Loucy (cell line): ENCODE data around the gene PIBF1.

Experiments
- H2AFZ ChIP-seq: fragments of 200-600 bp; sonication (generic); 2 replicates; pipeline ENCODE4 v1.6.0; 2016; ENCODE audit warnings: antibody characterized with exemption, mild to moderate bottlenecking, low read length, moderate library complexity
- H3F3A ChIP-seq: fragments of 200-600 bp; 2 replicates; pipeline ENCODE4 v1.6.0; 2016; ENCODE audit warnings: antibody characterized with exemption, low read depth, mild to moderate bottlenecking
- H3K27me3 ChIP-seq: fragments of 200-600 bp; sonication (generic); 2 replicates; pipeline ENCODE4 v1.6.1; 2014; ENCODE audit warnings: low read length, mild to moderate bottlenecking; ENCODE audit not compliant: insufficient read depth, poor library complexity, severe bottlenecking
- H3K36me3 ChIP-seq: fragments of 200-600 bp; sonication (generic); 2 replicates; pipeline ENCODE4 v1.6.1; 2016; ENCODE audit warnings: low read length; ENCODE audit not compliant: insufficient read depth
- H3K4me1 ChIP-seq: fragments of 200-600 bp; sonication (generic); 2 replicates; pipeline ENCODE4 v1.5.1; 2014; ENCODE audit warnings: low read length, mild to moderate bottlenecking; ENCODE audit not compliant: insufficient read depth, poor library complexity, severe bottlenecking
- H3K4me2 ChIP-seq: fragments of 200-600 bp; sonication (generic); 2 replicates; pipeline ENCODE4 v1.6.0; 2014; ENCODE audit warnings: antibody characterized with exemption, low read length, low read depth, mild to moderate bottlenecking; ENCODE audit not compliant: poor library complexity, severe bottlenecking
- H3K4me3 ChIP-seq: fragments of 200-600 bp; sonication (generic); 2 replicates; pipeline ENCODE4 v1.5.1; 2014; ENCODE audit warnings: low read length, mild to moderate bottlenecking, mixed read lengths; ENCODE audit not compliant: poor library complexity, severe bottlenecking
- H3K79me2 ChIP-seq: fragments of 200-600 bp; sonication (generic); 2 replicates; pipeline ENCODE4 v1.6.1; 2014; ENCODE audit warnings: low read length; ENCODE audit not compliant: insufficient read depth
- H3K9ac ChIP-seq: fragments of 200-600 bp; sonication (generic); 2 replicates; pipeline ENCODE4 v1.6.0; 2014; ENCODE audit warnings: mild to moderate bottlenecking, low read depth, low read length, moderate library complexity; ENCODE audit not compliant: poor library complexity, severe bottlenecking
- H3K9me2 ChIP-seq: fragments of 200-600 bp; sonication (generic); replicated peaks from 2 replicates; pipeline ENCODE4 v1.6.1; 2016; ENCODE audit warnings: low read depth, low read length, mixed read lengths
- H3K9me3 ChIP-seq: fragments of 200-600 bp; sonication (generic); 2 replicates; pipeline ENCODE4 v1.6.1; 2014; ENCODE audit warnings: mild to moderate bottlenecking, antibody characterized with exemption, low read length, low read depth; ENCODE audit not compliant: insufficient read depth
- H4K20me1 ChIP-seq: fragments of 200-600 bp; sonication (generic); 2 replicates; pipeline ENCODE4 v1.6.0; 2014; ENCODE audit warnings: antibody characterized with exemption, low read length, mild to moderate bottlenecking; ENCODE audit not compliant: insufficient read depth, poor library complexity, severe bottlenecking
- EZH2phosphoT487 ChIP-seq: fragments of 200-600 bp; IDR thresholded peaks from 2 replicates; pipeline ENCODE4 v1.6.1; 2018; ENCODE audit warnings: antibody characterized with exemption, mild to moderate bottlenecking, moderate library complexity, borderline replicate concordance
- TF ChIP-seq, protein P1 (sequence below): fragments of 200-600 bp; sonication (generic); conservative IDR thresholded peaks from 2 replicates; pipeline ENCODE4 v1.5.1; 2014; ENCODE audit warnings: mild to moderate bottlenecking, antibody characterized with exemption, low read length

Gene PIBF1

DNA sequence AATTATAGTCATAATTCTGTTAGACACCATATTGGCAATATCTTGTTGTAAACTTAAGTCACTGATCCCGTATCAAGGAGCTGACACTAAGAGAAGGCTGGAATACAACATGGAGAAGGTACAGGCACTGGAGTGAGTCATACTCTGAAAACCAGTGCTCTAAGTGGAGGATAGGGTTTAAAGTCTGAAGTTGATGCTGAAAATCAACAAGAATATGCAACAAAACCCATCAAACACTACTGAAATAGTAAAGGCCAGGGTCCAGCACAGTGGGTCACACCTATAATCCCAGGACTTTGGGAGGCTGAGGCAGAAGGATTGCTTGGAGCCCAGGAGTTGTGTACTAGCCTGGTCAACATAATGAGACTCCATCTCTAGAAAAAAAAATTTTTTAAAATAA is 203.7 kb downstream of the PIBF1 start:
- Histone ChIP-seq H3K27me3 (no peaks in the 10 kb centered on the region), H3K9ac (no peak overlapping the region), H2AFZ (no peak overlapping the region), H3K4me1 (no peaks in the 10 kb centered on the region), H3K9me3 (no peaks in the 10 kb centered on the region), H3K4me3 (no peak overlapping the region), H3K4me2 (no peak overlapping the region), H3F3A (no peaks in the 10 kb centered on the region; the same call in 1 of the 2 replicates), H3K79me2 (no peaks in the 10 kb centered on the region), H3K36me3 (no peaks in the 10 kb centered on the region), H4K20me1 (no peaks in the 10 kb centered on the region), H3K9me2 (no peaks in the 10 kb centered on the region)
- TF ChIP-seq, protein P1, sequence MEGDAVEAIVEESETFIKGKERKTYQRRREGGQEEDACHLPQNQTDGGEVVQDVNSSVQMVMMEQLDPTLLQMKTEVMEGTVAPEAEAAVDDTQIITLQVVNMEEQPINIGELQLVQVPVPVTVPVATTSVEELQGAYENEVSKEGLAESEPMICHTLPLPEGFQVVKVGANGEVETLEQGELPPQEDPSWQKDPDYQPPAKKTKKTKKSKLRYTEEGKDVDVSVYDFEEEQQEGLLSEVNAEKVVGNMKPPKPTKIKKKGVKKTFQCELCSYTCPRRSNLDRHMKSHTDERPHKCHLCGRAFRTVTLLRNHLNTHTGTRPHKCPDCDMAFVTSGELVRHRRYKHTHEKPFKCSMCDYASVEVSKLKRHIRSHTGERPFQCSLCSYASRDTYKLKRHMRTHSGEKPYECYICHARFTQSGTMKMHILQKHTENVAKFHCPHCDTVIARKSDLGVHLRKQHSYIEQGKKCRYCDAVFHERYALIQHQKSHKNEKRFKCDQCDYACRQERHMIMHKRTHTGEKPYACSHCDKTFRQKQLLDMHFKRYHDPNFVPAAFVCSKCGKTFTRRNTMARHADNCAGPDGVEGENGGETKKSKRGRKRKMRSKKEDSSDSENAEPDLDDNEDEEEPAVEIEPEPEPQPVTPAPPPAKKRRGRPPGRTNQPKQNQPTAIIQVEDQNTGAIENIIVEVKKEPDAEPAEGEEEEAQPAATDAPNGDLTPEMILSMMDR, result no peak
- no peak for TF ChIP-seq EZH2phosphoT487

DNA sequence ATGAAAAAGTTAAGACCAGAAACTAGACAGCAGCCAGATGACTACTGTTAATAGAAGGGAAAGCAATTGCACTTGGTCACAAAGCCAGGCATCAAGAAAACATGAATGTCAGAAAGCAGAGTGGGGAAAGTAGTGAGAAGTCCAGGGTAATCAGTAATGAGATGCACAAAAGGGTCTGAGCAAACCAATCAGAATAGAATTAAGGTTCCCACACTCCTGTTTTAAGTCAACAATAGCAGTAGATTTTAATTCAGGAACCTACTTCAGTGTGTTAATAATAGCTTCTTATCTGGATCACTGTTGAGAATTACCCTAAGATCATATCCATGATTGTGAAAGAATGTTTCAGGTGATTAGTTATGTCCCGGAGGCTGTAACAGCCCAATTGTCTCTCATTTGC is 204.3 kb downstream of the PIBF1 start:
- Histone ChIP-seq H3K79me2 (no peaks in the 10 kb centered on the region), H2AFZ (no peak overlapping the region), H3F3A (no peaks in the 10 kb centered on the region; the same call in 1 of the 2 replicates), H3K9me3 (no peaks in the 10 kb centered on the region), H3K4me1 (no peaks in the 10 kb centered on the region), H3K4me3 (no peak overlapping the region), H4K20me1 (no peaks in the 10 kb centered on the region), H3K36me3 (no peaks in the 10 kb centered on the region), H3K4me2 (no peak overlapping the region), H3K9me2 (no peaks in the 10 kb centered on the region), H3K9ac (no peak overlapping the region), H3K27me3 (no peaks in the 10 kb centered on the region)
- no peak for TF ChIP-seq EZH2phosphoT487
- TF ChIP-seq, protein P1, result no peak

DNA sequence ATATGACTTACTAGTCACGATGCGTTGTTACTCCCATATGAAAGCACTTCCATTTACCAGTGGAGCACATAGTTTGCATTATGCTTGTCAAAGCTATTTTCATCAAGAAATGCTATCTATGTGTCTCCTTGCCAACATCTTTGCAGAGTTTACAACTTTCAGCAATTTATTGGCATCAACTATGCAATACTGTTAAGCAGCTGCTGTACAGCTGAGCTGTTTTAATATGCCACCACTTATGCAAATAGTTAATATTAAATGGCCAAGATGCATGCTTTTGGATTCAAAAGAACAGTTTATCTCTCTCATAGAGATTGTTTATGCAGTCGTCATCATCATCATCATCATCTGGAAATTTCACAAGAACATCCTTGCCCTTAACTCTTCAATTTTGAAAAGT is 209.0 kb downstream of the PIBF1 start:
- H3K4me3 ChIP-seq, result no peak overlapping the region
- no peaks in the 10 kb centered on the region for H3K27me3 ChIP-seq
- H3K79me2 ChIP-seq, result no peaks in the 10 kb centered on the region
- no peak overlapping the region for H2AFZ ChIP-seq
- H3K36me3 ChIP-seq, result no peaks in the 10 kb centered on the region
- no peaks in the 10 kb centered on the region for H3K9me3 ChIP-seq
- H3F3A ChIP-seq, result no peaks in the 10 kb centered on the region
- no peaks in the 10 kb centered on the region for H3K9me2 ChIP-seq
- no peak for TF ChIP-seq EZH2phosphoT487
- no peaks in the 10 kb centered on the region for H3K4me1 ChIP-seq
- H3K4me2 ChIP-seq, result no peak overlapping the region
- no peaks in the 10 kb centered on the region for H4K20me1 ChIP-seq
- H3K9ac ChIP-seq, result no peak overlapping the region

DNA sequence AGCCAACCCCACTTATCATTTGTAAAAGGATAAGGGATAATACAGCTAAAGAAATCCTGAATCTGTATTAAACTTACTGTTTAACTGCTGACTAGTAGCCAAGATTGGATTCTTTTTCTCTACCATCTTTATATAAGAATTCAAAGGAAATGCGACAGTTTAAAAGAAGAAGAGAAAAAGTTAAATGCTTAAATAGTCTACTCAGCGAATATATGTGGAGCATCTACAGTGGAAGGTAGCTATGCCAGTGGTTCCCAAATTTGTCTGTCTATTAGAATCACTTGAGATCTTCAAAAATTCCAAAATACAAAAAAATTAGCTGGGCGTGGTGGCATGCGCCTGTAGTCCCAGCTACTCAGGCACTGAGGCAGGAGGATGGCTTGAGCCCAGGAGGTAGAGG is 216.1 kb downstream of the PIBF1 start:
- Histone ChIP-seq H3F3A (no peaks in the 10 kb centered on the region), H3K36me3 (peaks cover 4% of the 10 kb centered on the region; the same call in 1 of the 2 replicates), H4K20me1 (no peaks in the 10 kb centered on the region), H3K27me3 (no peaks in the 10 kb centered on the region), H3K4me2 (no peak overlapping the region), H3K79me2 (no peaks in the 10 kb centered on the region), H3K9me2 (no peaks in the 10 kb centered on the region), H2AFZ (no peak overlapping the region), H3K4me3 (no peak overlapping the region), H3K9me3 (no peaks in the 10 kb centered on the region), H3K9ac (no peak overlapping the region), H3K4me1 (peaks cover 5% of the 10 kb centered on the region)
- TF ChIP-seq, protein P1, result no peak
- no peak for TF ChIP-seq EZH2phosphoT487
